Endothelial cell of umbilical vein (primary cell): Measurements from ENCODE around the gene GRIK3.

Experiments used
- EZH2 ChIP-seq: IDR thresholded peaks from 2 replicates; pipeline ENCODE4 v1.6.1; 2012; ENCODE audit warnings: borderline replicate concordance, low read depth, mild to moderate bottlenecking, moderate library complexity, low read length, inconsistent platforms; ENCODE audit not compliant: severe bottlenecking
- MYC ChIP-seq: IDR thresholded peaks from one replicate; pipeline ENCODE4 v1.6.1; 2011; ENCODE audit warnings: mild to moderate bottlenecking, low read depth, low read length
- POLR2A ChIP-seq: IDR thresholded peaks from 2 replicates; pipeline ENCODE4 v1.6.1; 2012; ENCODE audit warnings: low read depth, mild to moderate bottlenecking, control low read depth, low read length
- TF ChIP-seq, protein P1 (sequence below), 2 donors: IDR thresholded peaks; 1 replicate in 1 of 2; 2 replicates in 1 of 2; pipeline ENCODE4 v1.5.1; 2011; ENCODE audit warnings: low read length in 2 of 2, mild to moderate bottlenecking in 2 of 2, moderate library complexity in 2 of 2, control low read depth in 1 of 2, inconsistent platforms in 1 of 2, low read depth in 1 of 2; ENCODE audit not compliant: insufficient read depth in 1 of 2; ENCODE audit errors: extremely low read depth in 1 of 2
- TF ChIP-seq, protein P2 (sequence below): IDR thresholded peaks from 2 replicates; pipeline ENCODE4 v1.6.1; 2011; ENCODE audit not compliant: insufficient read depth, insufficient read length

DNA sequence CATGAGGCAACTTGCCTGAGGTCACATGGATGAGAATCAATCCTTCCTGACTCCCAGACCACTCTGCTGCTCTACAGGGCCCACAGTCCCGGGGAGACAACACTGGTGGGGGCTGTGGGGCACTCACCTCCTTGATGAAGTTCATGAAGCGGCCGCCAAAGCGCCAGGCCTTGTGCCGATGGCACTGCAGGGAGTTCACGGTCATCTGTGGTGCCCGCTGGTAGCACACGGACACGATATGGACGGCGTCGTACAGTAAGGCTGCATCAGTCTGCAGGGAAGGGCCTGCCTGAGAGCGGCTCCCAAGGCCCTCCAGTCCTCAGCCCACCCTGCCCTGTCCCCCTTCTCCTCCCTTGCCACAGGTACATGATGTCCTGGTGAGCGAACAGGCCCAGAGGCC, 175.3 kb downstream of the GRIK3 start:
- TF ChIP-seq EZH2 (no peak), POLR2A (no peak), MYC (no peak)
- TF ChIP-seq, protein P1, sequence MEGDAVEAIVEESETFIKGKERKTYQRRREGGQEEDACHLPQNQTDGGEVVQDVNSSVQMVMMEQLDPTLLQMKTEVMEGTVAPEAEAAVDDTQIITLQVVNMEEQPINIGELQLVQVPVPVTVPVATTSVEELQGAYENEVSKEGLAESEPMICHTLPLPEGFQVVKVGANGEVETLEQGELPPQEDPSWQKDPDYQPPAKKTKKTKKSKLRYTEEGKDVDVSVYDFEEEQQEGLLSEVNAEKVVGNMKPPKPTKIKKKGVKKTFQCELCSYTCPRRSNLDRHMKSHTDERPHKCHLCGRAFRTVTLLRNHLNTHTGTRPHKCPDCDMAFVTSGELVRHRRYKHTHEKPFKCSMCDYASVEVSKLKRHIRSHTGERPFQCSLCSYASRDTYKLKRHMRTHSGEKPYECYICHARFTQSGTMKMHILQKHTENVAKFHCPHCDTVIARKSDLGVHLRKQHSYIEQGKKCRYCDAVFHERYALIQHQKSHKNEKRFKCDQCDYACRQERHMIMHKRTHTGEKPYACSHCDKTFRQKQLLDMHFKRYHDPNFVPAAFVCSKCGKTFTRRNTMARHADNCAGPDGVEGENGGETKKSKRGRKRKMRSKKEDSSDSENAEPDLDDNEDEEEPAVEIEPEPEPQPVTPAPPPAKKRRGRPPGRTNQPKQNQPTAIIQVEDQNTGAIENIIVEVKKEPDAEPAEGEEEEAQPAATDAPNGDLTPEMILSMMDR (IDR thresholded peaks at IDR 0.05; ENCODE audit: extremely low read depth in 1 of 2, insufficient read depth in 1 of 2, low read depth in 1 of 2, low read length in 2 of 2): no peak
- TF ChIP-seq, protein P2, sequence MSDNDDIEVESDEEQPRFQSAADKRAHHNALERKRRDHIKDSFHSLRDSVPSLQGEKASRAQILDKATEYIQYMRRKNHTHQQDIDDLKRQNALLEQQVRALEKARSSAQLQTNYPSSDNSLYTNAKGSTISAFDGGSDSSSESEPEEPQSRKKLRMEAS: no peak
